Measurements from ENCODE around the gene SLC15A2.

DNA sequence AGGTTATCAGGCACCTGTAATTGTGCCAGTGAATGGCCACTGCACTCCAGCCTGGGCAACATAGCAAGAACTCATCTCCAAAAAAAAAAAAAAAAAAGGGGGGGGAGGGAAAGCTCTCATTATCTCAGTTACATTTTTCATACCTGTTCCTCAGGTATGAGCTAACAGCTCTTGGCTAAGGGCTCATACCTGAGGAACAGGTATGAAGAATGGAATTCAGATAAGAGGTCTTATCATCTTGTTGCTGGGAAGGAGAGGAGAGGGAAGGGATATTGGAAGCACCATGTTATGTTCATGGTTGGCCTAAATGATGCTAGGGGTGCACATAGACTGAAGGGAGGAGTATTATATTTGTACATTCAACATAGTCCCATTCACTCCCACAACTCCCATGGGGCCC, 2.6 kb downstream of the SLC15A2 start:
- TF ChIP-seq, protein P1, sequence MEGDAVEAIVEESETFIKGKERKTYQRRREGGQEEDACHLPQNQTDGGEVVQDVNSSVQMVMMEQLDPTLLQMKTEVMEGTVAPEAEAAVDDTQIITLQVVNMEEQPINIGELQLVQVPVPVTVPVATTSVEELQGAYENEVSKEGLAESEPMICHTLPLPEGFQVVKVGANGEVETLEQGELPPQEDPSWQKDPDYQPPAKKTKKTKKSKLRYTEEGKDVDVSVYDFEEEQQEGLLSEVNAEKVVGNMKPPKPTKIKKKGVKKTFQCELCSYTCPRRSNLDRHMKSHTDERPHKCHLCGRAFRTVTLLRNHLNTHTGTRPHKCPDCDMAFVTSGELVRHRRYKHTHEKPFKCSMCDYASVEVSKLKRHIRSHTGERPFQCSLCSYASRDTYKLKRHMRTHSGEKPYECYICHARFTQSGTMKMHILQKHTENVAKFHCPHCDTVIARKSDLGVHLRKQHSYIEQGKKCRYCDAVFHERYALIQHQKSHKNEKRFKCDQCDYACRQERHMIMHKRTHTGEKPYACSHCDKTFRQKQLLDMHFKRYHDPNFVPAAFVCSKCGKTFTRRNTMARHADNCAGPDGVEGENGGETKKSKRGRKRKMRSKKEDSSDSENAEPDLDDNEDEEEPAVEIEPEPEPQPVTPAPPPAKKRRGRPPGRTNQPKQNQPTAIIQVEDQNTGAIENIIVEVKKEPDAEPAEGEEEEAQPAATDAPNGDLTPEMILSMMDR (IDR thresholded peaks at IDR 0.05; ENCODE audit: low read depth, low read length), result no peak
- TF ChIP-seq POLR2A (IDR thresholded peaks at IDR 0.05; ENCODE audit: extremely low read depth, insufficient read length), result no peak
- TF ChIP-seq, protein P2, sequence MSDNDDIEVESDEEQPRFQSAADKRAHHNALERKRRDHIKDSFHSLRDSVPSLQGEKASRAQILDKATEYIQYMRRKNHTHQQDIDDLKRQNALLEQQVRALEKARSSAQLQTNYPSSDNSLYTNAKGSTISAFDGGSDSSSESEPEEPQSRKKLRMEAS (IDR thresholded peaks at IDR 0.05; ENCODE audit: low read depth, low read length), result no peak

Measured in NB4 (cell line).